ENCODE measurements around the gene TMEM247. TPM values are rescaled to one million over a fixed set of nuclear protein-coding genes. Genes with fewer than 3 reads are reported as not detected.

The TMEM247 gene
- total and polyA plus RNA-seq, 2 donors (not counting 3 experiments of a cell fraction or from before 2014, with no cell fraction given), result not detected

DNA sequence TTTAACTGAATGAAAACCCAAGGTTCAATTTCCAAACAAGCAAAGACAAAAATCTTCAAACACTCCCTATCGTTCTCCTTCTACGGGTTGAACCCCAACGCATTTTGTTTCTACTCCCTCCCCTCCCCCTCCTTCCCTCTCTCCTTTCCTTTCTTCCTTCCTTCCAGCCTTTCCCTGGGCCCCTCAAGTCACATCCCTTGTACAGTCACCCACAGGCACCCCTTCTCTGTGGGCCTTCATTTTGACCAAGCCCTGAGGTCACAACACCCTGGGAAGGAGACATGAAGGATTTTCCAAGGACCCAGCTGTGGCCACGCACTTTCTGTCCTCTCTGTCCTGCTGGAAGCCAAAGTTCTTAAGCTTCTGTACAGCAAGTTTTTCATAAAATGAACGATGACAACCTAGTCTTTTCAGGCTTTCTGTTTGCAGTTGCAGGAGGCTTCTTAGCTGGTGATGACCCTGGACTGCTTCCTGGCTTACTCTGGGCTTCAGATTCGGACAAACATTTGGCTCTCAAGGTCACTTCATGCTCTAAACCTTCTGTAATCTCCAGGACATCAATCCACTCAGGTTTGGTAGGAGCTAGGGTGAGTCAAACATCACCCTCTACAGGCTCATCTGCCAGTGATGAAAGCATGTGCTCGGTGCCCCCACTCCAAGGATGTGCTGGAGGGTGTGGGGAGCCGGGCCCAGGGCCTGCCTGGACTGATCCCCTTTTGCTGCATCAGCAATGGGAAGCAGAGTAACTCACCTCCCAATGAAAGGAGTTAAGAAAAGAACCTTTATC, 25.5 kb downstream of the TMEM247 start:
- intact Hi-C loops (cut with micrococcal nuclease) (no loop called here), dilution Hi-C loops (cut with MboI; ENCODE audit: extremely low pct_ligation_motif_present, low sequenced_read_pairs) (no loop called here)
- Histone ChIP-seq H3K36me3 (ENCODE audit: control insufficient read depth in 2 of 2, extremely low read depth in 1 of 2, insufficient read depth in 2 of 2, low read length in 2 of 2) (no peaks in the 10 kb centered on the region), H3K27me3 (ENCODE audit: control insufficient read depth in 2 of 2, insufficient read depth in 2 of 2, low read length in 2 of 2) (peaks cover 0 to 6% of the 10 kb centered on the region in 2 experiments), H3K4me3 (replicated peaks in 1 of 3; ENCODE audit: insufficient read depth in 1 of 3, low read depth in 1 of 3, low read length in 3 of 3) (no peak overlapping the region), H3K9ac (replicated peaks; ENCODE audit: extremely low read depth, insufficient read depth, low read length) (no peak overlapping the region), H3K27ac (ENCODE audit: insufficient read depth, low read depth, low read length) (no peak overlapping the region), H3K4me1 (ENCODE audit: control insufficient read depth, extremely low read depth, insufficient read depth, low read length) (peaks cover 2% of the 10 kb centered on the region), H3K79me2 (ENCODE audit: control insufficient read depth, insufficient read depth, low read length) (no peaks in the 10 kb centered on the region), H3K9me3 (replicated peaks; ENCODE audit: control insufficient read depth, insufficient read depth, low read length) (no peaks in the 10 kb centered on the region), H4K20me1 (replicated peaks; ENCODE audit: control insufficient read depth, extremely low read depth, insufficient read depth, low read length) (no peaks in the 10 kb centered on the region), H3K4me2 (ENCODE audit: insufficient read depth, low read length) (no peak overlapping the region), H2AFZ (ENCODE audit: low read depth, low read length) (no peak overlapping the region), H3K9me1 (replicated peaks; ENCODE audit: control insufficient read depth, extremely low read depth, insufficient read depth, low read length) (no peaks in the 10 kb centered on the region)
- POLR2A ChIA-PET, result interaction anchor here (0.7 kb wide), 1 partner anchor 650 kb away, joined by 4 read pairs; no protein-coding TSS in a partner anchor
- no TSS peak for BruUV-seq (replicated peaks)
- FAIRE-seq (no peak), DNase-seq (ENCODE audit: low read depth, low spot score) (no peak)
- TF ChIP-seq, protein P1, sequence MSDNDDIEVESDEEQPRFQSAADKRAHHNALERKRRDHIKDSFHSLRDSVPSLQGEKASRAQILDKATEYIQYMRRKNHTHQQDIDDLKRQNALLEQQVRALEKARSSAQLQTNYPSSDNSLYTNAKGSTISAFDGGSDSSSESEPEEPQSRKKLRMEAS (IDR thresholded peaks at IDR 0.05; ENCODE audit: insufficient read depth, insufficient read length), result no peak
- TF ChIP-seq MYC (IDR thresholded peaks at IDR 0.05; ENCODE audit: low read depth, low read length), result no peak
- TF ChIP-seq JUN (IDR thresholded peaks at IDR 0.05; ENCODE audit: borderline replicate concordance, insufficient read depth, insufficient read length, low read depth), result no peak
- TF ChIP-seq, protein P2, sequence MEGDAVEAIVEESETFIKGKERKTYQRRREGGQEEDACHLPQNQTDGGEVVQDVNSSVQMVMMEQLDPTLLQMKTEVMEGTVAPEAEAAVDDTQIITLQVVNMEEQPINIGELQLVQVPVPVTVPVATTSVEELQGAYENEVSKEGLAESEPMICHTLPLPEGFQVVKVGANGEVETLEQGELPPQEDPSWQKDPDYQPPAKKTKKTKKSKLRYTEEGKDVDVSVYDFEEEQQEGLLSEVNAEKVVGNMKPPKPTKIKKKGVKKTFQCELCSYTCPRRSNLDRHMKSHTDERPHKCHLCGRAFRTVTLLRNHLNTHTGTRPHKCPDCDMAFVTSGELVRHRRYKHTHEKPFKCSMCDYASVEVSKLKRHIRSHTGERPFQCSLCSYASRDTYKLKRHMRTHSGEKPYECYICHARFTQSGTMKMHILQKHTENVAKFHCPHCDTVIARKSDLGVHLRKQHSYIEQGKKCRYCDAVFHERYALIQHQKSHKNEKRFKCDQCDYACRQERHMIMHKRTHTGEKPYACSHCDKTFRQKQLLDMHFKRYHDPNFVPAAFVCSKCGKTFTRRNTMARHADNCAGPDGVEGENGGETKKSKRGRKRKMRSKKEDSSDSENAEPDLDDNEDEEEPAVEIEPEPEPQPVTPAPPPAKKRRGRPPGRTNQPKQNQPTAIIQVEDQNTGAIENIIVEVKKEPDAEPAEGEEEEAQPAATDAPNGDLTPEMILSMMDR (IDR thresholded peaks at IDR 0.05; ENCODE audit: extremely low read depth in 1 of 2, insufficient read depth in 1 of 2, low read depth in 1 of 2, low read length in 2 of 2), result no peak
- no peak for TF ChIP-seq EZH2 (IDR thresholded peaks at IDR 0.05; ENCODE audit: borderline replicate concordance, low read depth, low read length, severe bottlenecking)
- CTCF ChIA-PET, result interaction anchor here (1.1 kb wide), 1 partner anchor 14 kb away, joined by 3 read pairs; no protein-coding TSS in a partner anchor
